Measurements from ENCODE around the gene CACNA1S. TPM values are rescaled to one million over a fixed set of nuclear protein-coding genes. Genes with fewer than 3 reads are reported as not detected.

The CACNA1S gene
- total RNA-seq, 1 donor from 2014 or later: not detected

GRCh38 chr1:201002510-201002909 lies 109.7 kb downstream of the CACNA1S start:
- H3K4me3 ChIP-seq: no peak overlapping the region
- no peaks in the 10 kb centered on the region for H3K4me1 ChIP-seq
- H3K27ac ChIP-seq: no peak overlapping the region
- DNase-seq (ENCODE audit: low spot score in 2 of 2): no peak
- TF ChIP-seq, protein P1, sequence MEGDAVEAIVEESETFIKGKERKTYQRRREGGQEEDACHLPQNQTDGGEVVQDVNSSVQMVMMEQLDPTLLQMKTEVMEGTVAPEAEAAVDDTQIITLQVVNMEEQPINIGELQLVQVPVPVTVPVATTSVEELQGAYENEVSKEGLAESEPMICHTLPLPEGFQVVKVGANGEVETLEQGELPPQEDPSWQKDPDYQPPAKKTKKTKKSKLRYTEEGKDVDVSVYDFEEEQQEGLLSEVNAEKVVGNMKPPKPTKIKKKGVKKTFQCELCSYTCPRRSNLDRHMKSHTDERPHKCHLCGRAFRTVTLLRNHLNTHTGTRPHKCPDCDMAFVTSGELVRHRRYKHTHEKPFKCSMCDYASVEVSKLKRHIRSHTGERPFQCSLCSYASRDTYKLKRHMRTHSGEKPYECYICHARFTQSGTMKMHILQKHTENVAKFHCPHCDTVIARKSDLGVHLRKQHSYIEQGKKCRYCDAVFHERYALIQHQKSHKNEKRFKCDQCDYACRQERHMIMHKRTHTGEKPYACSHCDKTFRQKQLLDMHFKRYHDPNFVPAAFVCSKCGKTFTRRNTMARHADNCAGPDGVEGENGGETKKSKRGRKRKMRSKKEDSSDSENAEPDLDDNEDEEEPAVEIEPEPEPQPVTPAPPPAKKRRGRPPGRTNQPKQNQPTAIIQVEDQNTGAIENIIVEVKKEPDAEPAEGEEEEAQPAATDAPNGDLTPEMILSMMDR (IDR thresholded peaks at IDR 0.05): no peak
- no peaks in the 10 kb centered on the region for H3K27me3 ChIP-seq
- no peaks in the 10 kb centered on the region for H3K9me3 ChIP-seq
- no peaks in the 10 kb centered on the region for H3K36me3 ChIP-seq
- intact Hi-C loops (cut with DNase I): no loop called here

- intact Hi-C loops (cut with DNase I): no loop called here
- Histone ChIP-seq H3K27me3 (no peaks in the 10 kb centered on the region), H3K9me3 (no peaks in the 10 kb centered on the region), H3K36me3 (no peaks in the 10 kb centered on the region), H3K4me3 (no peak overlapping the region), H3K27ac (no peak overlapping the region), H3K4me1 (no peaks in the 10 kb centered on the region)
- TF ChIP-seq, protein P1 (IDR thresholded peaks at IDR 0.05): no peak
- DNase-seq (ENCODE audit: low spot score in 2 of 2): no peak
Measured at GRCh38 chr1:201001962-201002361, 110.3 kb downstream of the CACNA1S start.

- intact Hi-C loops (cut with DNase I): no loop called here
- Histone ChIP-seq H3K36me3 (no peaks in the 10 kb centered on the region), H3K27ac (no peak overlapping the region), H3K4me3 (no peak overlapping the region), H3K27me3 (no peaks in the 10 kb centered on the region), H3K9me3 (no peaks in the 10 kb centered on the region), H3K4me1 (no peaks in the 10 kb centered on the region)
- DNase-seq (ENCODE audit: low spot score in 2 of 2): no peak
- TF ChIP-seq, protein P1 (IDR thresholded peaks at IDR 0.05): no peak
Measured at GRCh38 chr1:201000391-201000790, 111.8 kb downstream of the CACNA1S start.

DNA sequence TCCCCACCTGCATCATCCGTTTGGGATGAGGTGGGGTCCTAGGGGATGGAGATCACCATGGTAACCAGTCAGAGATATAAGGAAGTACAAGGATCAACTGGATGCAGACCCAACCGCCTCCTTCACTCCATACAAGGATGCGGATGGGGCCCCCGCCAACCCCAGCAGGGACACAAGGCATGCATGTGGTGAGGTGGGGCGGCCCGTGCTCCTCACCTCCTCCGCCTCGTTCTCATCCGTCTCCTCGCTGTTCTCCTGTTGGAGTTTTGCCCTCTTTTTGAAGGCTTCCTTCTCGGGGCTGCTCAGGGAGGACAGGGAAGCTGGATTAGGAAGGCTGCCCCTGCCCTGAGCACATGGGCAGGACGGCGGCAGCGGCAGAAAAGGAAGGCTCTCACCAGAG lies 112.6 kb downstream of the CACNA1S start:
- intact Hi-C loops (cut with DNase I): no loop called here
- no peaks in the 10 kb centered on the region for H3K9me3 ChIP-seq
- DNase-seq (ENCODE audit: low spot score in 2 of 2): no peak
- no peak overlapping the region for H3K4me3 ChIP-seq
- H3K27me3 ChIP-seq: no peaks in the 10 kb centered on the region
- H3K27ac ChIP-seq: no peak overlapping the region
- no peaks in the 10 kb centered on the region for H3K36me3 ChIP-seq
- TF ChIP-seq, protein P1 (IDR thresholded peaks at IDR 0.05): no peak
- no peaks in the 10 kb centered on the region for H3K4me1 ChIP-seq

DNA sequence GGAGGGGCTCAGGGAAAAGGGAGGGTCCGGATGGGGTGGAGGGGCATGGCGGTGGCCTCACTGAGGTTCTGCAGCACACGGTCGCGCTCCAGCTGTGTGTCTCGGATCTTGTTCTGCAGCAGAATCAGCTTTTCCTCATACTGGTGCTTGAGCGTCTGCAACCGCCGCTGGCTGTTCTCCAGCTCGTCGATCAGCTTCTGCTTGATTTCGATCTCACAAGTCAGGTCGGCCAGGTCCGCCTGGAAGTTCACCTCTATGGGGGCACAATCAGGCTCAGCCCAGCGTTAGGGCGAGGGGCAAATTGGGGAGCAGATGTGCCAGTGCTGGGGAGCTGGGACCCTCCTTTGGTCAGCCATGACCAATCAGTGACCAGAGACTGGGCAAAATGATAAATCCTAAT lies 113.9 kb downstream of the CACNA1S start:
- no peaks in the 10 kb centered on the region for H3K9me3 ChIP-seq
- H3K36me3 ChIP-seq: no peaks in the 10 kb centered on the region
- no peaks in the 10 kb centered on the region for H3K4me1 ChIP-seq
- no peak overlapping the region for H3K27ac ChIP-seq
- intact Hi-C loops (cut with DNase I): no loop called here
- no peaks in the 10 kb centered on the region for H3K27me3 ChIP-seq
- TF ChIP-seq, protein P1 (IDR thresholded peaks at IDR 0.05): no peak
- DNase-seq (ENCODE audit: low spot score in 2 of 2): no peak
- H3K4me3 ChIP-seq: no peak overlapping the region

GRCh38 chr1:200992382-200993048 lies 119.7 kb downstream of the CACNA1S start:
- TF ChIP-seq, protein P1 (IDR thresholded peaks at IDR 0.05): no peak

More at GRCh38 chr1:200992382-200993048, 119.7 kb downstream of the CACNA1S start:
- H3K4me1 ChIP-seq: no peaks in the 10 kb centered on the region
- no peaks in the 10 kb centered on the region for H3K27me3 ChIP-seq
- DNase-seq (ENCODE audit: low spot score in 2 of 2): no peak
- H3K4me3 ChIP-seq: no peak overlapping the region
- no peak overlapping the region for H3K27ac ChIP-seq
- H3K9me3 ChIP-seq: no peaks in the 10 kb centered on the region
- intact Hi-C loops (cut with DNase I): no loop called here
- no peaks in the 10 kb centered on the region for H3K36me3 ChIP-seq

All from ascending aorta (tissue), 2 donors.